GM21737 (cell line): ENCODE results near the gene FUT6.

Source experiments
- ATAC-seq: cut with Tn5 transposase; IDR thresholded peaks from one replicate; pipeline ENCODE4 v1.9.1; 2021; ENCODE audit warnings: mild to moderate bottlenecking, moderate library complexity; ENCODE audit not compliant: unreplicated experiment

The FUT6 gene

GRCh38 chr19:5806905-5807304 lies 32.6 kb downstream of the FUT6 start:
- no peak for ATAC-seq

DNA sequence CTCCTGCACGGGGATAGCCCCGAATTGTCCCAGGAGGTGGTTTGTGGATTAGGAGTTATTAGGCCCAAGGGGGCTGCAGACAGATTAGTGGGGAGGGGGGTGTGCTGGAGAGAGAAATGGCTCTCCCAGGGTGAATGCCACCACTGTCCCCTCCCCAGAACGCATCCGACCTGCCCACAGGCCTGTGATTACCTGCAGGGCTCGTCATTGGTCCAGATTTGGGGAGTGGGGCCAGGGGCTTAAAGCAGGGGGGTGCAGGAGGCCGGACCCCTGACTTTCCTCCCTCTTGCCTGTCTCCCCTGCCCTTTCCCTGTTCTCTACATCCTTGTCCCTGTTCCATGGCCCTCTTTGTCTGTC lies 33.4 kb downstream of the FUT6 start:
- no peak for ATAC-seq

- no peak for ATAC-seq
Observed at GRCh38 chr19:5805462-5806132, 33.9 kb downstream of the FUT6 start.

GRCh38 chr19:5804516-5805461 lies 34.7 kb downstream of the FUT6 start, which contains the start of gene NRTN:
TSS of gene NRTN (plus strand) at chr19:5805067. CDS start at chr19:5824166, 19,099 bp downstream.
- ATAC-seq: no peak

DNA sequence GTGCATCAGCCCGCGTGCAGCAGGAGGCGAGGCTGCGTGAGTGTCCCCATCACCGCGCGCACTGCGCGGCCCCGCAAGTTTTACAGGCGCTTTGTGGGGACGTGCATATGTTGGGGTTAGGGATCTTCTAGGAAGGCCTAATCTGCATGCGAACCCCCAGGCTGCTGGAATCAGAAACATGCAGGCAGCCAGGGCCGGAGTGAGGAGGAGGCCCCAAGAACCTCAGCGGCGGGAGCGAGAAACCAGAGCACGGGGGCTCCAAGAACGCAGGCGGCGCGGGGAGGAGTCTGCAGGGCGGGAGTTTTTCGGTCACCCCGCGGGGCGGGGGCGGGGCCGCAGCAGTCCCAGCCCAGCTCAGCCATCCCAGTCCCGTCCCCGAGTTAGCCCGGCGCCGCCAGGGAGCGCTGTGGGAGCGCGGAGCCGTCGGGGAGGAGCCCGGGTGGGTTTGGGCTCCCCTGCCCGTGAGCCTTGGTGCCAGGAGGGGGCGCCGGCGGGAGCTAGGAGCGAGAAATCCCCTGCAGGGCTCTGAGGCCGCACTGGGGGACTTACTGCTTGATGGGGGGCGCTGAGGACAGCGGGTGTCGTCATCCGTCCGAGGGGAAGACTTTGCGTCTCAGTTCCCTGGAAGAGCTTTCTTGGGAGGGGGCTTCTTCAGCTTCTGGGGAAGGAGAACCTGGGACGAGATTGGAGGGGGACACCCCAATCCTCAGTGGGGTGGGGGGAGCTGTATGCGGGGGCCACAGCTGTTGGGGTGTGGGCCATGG lies 35.6 kb downstream of the FUT6 start:
- ATAC-seq: peak; percentile 61

DNA sequence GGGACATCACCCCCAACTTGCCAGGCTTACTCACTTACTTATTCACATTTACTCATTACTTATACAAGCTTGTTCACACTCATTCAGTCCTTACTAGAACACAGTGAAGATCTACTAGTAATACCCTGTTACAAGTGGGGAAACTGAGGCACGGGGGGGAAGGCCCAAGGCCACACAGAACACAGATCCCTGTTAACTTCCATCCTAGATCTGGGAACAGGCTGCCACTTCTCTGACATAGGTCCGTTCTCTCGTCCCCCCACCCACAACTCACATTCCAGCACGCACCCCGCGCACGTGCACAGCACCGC lies 36.1 kb downstream of the FUT6 start:
- ATAC-seq: no peak

- no peak for ATAC-seq
Observed at GRCh38 chr19:5801796-5802619, 37.5 kb downstream of the FUT6 start.

DNA sequence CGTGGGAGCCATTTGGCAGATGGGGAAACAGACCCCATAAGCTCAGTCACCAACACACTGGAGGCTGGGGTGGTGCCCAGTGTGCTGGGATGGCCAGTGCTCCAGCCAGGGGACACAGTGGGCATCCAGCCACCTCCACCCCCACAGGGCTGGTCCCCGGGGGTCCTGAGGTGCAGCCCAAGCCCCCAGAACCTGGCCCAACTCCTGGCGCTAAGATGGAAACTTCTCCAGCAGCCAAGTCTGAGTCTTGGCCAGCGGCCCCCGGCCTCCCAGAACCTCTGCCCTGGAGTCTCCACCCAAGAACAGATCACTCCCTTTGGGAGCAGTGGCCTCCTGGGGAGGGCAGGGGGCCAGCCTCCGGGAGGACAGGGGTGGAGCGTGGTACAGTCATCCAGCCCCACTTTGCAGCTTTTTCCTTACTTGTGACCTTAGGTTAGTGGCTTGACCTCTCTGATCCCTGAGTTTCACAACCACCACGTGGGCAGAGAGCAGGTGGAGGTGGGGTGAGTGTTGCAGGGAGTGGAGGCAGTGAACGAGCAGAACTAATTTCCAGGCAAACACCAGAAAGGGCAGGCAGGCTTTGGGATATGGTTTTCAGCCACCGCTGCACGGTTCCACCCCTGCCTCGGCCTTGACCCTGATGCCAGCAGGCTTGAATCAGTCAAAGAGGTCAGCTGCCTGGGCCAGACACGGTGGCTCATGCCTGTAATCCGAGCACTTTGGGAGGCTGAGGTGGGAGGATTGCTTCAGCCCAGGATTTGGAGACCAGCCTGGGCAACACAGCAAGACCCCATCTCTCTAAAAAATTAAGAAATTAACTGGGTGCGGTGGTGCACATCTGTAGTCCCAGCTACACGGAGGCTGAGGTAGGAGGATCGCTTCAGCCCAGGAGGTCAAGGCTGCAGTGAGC lies 38.9 kb downstream of the FUT6 start:
- no peak for ATAC-seq

- ATAC-seq: no peak
Observed at GRCh38 chr19:5799247-5800241, 40.0 kb downstream of the FUT6 start.

DNA sequence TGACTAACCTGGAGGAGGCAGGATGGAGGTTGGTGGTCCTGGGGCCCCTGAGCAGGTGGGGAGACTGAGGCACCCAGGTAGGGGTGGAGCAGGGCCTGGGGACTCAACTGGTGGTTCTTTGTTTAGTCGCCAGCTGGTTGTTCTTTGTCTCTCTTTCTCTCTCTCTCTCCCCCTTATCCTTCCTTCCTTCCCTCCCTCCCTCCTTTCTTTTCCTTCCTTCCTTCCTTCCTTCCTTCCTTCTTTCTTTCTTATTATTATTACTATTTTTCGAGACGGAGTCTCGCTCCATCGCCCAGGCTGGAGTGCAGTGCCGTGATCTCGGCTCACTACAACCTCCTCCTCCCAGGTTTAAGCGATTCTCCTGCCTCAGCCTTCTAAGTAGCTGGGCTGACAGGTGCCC lies 41.3 kb downstream of the FUT6 start:
- ATAC-seq: no peak

DNA sequence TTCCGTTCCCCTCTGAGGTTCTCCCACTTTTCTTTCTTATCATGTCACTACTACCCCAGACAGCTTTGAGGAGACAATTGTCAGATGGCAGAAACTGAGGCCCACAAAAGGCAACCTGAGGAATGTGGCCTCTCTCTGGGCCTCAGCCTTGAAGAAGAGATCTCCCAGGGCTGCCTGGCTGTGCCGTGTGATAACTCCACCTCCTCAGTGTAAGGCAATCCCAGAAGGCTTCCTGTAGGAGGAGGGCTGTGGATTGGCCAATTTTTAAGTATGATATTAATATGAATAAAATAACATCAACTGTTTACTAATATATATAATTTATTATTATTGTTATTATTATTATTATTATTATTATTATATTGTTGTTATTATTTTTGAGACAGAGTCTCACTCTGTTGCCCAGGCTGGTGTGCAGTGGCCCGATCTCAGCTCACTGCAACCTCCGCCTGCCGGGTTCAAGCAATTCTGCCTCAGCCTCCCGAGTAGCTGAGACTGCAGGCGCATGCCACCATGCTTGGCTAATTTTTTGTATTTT lies 44.1 kb downstream of the FUT6 start:
- ATAC-seq: no peak

DNA sequence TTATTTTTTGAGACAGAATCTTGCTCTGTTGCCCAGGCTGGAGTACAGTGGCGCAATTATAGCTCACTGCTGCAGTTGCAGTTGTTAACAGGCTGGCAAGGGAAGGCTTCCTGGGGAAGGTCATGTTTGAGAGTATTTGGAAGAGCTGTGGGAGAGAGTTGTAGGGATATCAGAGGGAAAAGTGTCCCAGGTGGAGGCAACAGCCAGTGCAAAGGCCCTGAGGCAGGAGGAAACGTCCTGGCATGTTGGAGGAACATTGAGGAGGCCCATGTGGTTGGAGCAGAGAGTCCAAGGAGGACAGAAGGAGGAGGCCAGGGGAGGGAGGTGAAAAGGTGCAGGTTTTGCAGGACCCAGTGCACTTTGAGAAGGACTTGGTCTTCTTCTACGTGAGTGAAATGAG lies 46.3 kb downstream of the FUT6 start:
- no peak for ATAC-seq

- no peak for ATAC-seq
Observed at GRCh38 chr19:5792224-5792623, 47.3 kb downstream of the FUT6 start.

- peak; percentile 82 for ATAC-seq
Observed at GRCh38 chr19:5790559-5791520, 48.7 kb downstream of the FUT6 start, which contains the start of gene DUS3L. TSS of gene DUS3L (minus strand) at chr19:5791163. CDS start at chr19:5791141, 22 bp downstream.

DNA sequence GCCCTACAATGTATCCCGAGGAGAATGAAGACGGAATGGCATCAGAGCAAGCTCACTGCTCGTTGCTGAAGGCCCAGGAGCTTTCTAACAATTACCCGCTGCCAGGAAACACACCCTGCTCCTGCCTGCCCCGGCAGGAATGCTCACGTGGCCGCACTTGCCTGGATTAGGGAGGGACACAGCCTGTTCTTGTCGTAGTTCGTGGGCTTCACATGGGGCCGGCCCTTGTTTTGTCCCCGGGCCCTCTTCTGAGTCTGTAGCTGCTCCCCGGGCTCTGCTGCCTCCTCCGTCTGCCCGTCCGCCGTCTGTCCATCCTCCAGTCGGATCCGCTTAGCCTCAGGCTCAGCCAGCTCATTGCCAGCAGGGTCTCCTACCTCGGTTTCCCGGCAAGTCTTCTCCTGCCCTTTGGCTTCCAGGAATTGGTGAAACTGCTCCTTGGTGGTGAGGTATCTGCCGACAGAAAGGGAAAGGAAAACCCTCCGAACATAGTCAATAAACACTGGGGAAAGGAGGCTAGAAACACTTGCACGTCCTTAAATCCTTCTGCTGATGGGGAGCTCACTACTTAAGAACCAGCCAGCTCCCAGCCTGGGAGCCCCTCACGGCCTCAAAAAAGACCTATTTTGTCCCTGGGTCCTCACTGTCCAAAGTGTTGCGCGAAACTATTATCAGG lies 49.5 kb downstream of the FUT6 start:
- ATAC-seq: no peak

DNA sequence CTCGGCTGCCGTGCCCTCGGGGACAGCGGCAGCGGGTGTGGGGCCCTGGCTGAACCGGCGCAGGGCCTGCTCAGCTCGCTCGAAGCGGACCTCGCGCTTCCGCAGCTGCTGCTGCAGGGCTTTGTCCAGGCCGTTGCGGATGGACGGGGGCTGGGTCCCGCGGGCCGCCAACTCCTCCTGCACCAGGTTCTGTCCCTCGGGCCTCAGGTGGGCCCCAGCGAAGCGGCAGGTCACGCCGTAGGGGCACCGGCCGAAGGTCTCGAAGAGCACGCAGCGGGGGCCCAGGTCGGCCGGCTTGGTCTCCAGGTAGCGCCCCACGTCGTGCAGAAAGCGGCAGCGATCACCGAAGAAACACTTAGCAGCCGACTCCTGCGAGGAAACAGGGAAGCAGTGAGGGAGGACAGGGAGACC lies 50.1 kb downstream of the FUT6 start:
- no peak for ATAC-seq
